Measurements from ENCODE around the gene INPP5A.
A peak's percentile ranks its signal among the peaks of the same experiment; 100 is the strongest.

Gene INPP5A

DNA sequence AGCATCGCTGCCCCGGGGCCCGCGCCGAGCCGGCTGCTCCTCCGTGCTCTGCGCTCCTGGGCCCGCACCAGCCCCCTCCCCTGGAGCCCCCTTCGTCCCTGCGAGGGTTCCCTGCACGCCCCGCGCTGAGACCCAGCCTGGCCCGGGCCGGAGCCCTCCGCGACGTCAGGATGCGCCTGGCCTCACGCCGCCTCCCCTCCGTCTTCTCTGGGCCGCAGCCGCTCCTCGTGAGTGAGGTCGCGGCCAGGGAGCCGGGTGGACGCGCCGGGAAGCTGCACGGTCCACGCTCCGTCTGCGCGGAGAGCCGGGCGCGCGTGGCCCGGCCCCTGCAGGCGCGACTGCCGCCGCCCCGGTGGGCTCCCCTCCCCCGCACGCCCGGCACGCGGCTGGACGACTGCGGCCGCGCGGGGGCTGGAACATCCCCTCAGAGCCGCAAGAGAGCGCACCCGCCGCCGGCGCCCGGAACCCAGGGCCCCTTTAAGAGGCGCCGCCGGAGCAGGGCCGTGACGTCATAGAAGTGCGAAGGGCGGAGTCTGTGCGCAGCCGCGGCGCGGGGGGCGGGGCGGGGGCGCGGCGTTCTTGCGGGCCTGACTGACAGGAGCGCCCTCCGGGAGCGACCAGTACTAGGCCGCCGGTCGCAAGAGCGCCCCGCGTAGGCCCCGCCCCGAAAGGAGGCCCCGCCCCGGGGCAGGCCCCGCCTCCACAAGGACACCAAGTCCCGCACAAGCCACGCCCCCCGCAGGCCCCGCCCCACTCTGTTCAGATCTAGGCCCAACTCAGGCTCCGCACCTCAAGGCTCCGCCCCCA, 507 bp upstream of the INPP5A start:
- DNase-seq, result peak; percentile 100

GRCh38 chr10:132538031-132538789, 623 bp downstream of the INPP5A start:
- no peak for DNase-seq

DNA sequence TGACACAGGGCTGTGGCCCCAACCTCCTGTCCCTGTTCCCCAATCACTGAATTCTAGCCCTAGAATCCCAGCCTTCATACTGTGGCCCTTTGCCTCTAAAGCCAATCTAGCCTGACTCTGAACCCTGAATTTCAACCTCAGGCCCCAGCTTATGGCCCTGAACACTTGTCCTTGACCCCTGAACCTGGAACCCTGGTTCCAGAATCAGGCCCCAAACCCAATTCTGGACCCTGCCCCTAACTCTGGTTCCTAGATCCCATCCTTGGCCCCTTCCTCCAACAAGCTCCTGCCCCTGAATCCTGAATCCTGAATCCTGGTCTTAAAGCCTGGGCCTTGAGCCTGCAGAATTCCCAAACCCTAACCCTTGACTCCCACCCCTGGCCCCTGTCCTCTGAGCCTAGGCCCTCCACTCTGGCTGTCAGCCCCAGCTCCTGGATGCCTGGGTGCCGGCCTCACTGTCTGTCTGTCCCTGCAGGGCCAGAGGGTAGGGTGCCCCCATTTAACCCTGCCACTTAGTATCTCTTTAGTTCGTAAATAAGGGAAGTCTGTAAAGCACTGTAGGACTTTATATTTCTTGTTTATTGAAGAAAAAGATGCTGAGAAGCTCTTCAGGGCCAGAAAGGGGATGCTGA, 1.3 kb downstream of the INPP5A start:
- DNase-seq, result no peak

GRCh38 chr10:132539431-132539839, 1.8 kb downstream of the INPP5A start:
- DNase-seq, result no peak

DNA sequence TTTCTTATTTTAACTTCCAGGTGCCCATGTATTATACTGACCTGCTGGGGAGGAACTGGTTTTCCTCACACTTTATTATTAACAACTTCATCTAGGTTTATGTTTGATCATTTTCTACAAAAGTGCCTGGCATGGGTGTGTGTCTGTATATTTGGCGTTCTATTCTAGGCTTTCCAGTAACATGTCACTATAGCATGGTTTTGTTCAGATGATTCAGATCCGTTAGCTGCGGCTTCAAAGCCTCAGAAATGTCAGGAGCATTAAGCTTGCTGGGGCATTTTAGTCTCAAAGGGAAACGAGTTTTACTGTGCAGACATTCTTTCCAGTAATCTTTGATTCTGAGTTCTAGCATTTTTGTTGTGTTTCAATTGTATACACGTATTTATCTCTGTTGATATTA, 2.3 kb downstream of the INPP5A start:
- no peak for DNase-seq

DNA sequence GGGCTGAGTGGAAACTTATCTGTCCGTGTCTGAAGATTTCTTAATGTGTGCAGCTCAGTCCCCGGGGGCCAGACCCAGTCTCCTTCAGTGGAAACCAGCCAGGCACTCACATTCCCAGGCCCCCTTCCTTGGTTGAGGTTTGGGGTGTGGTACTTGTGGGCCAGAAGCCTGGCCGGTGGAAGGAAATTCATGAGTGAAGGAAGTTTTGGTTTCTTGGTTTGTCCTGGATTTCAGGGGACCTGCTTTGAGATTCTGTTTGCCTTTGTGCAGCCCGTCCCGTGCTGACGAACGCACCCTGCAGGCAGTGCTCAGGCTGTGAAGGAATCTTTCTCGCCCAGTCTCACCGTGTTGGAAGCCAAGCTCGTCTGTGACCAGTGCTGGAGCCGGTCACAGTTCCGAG, 2.9 kb downstream of the INPP5A start:
- no peak for DNase-seq

- DNase-seq, result no peak
These were observed 3.5 kb downstream of the INPP5A start for GRCh38 chr10:132541129-132541528.

- DNase-seq, result no peak
These were observed 4.0 kb downstream of the INPP5A start for GRCh38 chr10:132541601-132542011.

DNA sequence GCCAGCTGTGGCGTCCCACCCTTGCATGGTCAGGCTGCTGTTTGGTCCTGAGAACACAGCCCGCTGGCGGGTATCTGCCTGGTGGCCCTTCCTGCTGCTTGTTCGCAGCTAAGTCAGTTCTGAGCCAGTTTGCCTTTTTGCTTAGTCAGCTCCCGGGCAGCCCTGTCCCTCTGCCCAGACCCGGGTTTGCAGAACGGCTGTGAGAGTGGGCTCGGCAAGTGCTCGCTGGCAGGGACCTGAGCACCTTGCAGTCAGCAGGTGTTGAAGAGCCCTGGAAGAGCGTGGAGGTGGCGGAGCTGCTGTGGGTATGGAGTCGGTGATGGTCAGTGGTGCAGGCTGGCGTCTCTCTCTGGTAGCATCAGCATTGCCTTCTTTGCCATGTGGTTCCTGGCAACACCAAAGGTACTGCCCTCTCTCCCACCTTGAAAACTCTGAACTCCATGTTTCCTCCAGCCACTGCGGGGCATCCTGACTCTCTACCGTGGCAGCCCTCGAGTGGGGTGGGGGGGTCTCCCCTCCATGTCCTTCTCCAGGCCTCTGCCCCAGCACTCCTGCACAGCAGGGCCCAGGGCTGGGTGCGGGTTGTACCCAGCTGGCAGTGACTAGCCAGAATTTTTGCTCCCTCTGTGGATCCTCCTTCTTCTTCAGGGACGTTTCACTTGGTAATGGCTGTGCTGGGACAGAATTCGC, 4.6 kb downstream of the INPP5A start:
- no peak for DNase-seq

- no peak for DNase-seq
These were observed 5.2 kb downstream of the INPP5A start for GRCh38 chr10:132542819-132543218.

GRCh38 chr10:132543916-132544743, 6.5 kb downstream of the INPP5A start:
- DNase-seq, result no peak

GRCh38 chr10:132544744-132545658, 7.4 kb downstream of the INPP5A start:
- no peak for DNase-seq

GRCh38 chr10:132545659-132546367, 8.2 kb downstream of the INPP5A start:
- no peak for DNase-seq

- DNase-seq, result no peak
These were observed 9.2 kb downstream of the INPP5A start for GRCh38 chr10:132546567-132547420.

DNA sequence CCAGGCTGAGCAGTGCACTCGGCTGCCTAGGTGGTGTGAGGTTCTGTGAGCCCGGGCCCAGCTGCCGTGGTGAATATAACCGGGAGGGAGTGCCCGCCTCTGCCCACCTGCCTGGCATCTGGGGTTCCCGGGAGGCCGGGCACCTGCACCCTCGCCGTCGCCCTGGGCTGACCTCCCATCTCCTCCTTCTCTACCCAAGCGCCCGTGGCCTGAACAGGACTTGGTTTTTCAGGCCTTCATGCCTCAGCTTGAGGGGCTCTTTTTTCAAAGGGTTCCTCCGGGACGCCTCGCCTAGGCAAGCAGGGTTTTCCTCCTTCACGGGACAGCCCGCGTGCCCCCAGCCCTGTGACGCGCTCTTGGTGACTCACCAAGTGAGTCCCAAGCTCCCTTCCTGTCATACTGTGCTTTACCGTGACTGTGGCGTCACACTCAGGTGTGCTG, 9.9 kb downstream of the INPP5A start:
- no peak for DNase-seq

GRCh38 chr10:132548106-132548823, 10.7 kb downstream of the INPP5A start:
- DNase-seq, result no peak

DNA sequence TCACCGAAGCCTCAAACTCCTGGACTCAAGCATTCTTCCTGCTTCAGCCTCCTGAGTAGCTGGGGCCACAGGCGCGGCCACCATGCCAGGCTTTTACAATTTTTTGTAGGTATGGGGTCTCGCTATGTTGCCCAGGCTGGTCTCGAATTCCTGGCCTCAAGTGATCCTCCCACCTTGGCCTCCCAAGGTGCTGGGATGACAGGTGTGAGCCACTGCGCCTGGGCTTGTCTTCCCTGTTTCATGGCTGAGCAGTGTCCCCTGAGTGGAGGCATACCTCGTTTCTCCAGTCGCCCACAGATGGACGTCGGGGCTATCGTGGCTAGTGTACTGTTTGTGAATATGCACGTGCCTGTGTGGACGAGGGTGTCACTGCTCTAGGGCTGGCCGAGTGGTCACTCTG, 11.3 kb downstream of the INPP5A start:
- DNase-seq, result no peak

DNA sequence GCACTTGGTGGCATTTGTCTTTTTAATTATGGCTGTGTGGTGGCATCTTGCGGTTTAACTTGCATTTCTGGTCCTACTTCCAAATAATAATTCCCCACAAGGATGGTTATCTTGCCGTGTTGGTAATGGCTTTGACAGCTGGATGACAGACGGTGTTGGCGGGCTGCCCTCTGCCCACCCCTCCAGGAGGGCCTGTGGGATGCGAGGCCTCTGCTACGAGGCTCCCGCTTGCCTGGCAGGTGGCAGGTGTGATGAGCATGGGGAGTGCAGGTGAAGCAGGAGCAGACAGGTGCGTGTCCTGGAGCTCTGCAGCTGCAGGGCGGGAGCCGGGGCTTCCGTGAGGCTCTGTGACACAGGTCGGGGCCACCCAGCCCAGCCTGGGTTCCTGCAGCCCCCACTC, 11.8 kb downstream of the INPP5A start:
- DNase-seq, result no peak
